ENCODE data around the gene CAMK2B. TPM values are rescaled to one million over a fixed set of nuclear protein-coding genes. Genes with fewer than 3 reads are reported as not detected.
A peak's percentile ranks its signal among the peaks of the same experiment; 100 is the strongest.

Gene CAMK2B
- total RNA-seq, 1 donor from 2014 or later, result 0.09 TPM

DNA sequence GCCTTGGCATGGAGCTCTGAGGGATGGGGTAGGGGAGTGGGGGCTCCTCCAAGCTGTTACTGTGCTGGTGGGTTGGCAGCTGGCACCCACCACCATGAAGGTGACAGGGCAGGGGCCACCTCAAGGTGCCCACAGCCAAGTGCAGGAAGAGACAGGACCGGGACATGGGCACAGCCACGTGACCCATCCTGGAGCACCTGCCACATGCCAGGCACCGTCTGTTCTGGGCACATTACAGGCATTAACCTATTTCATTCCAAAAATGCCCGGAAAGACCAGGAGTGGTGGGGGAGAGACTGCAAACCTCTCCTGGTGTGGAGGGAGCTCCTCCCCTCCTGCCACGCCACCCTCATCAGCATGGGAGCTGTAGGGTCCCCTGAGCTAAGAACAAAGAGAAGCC lies 56.7 kb downstream of the CAMK2B start:
- no peaks in the 10 kb centered on the region for H3K9me3 Mint-ChIP-seq
- DNase-seq (ENCODE audit: low spot score), result no peak
- Histone ChIP-seq H3K79me2 (ENCODE audit: low read depth) (no peaks in the 10 kb centered on the region), H3K4me1 (peaks cover 11% of the 10 kb centered on the region), H3K4me2 (no peak overlapping the region), H3K36me3 (no peaks in the 10 kb centered on the region), H3F3A (ENCODE audit: low read depth) (no peaks in the 10 kb centered on the region), H3K27me3 (no peaks in the 10 kb centered on the region), H3K9me3 (ENCODE audit: low read depth) (no peaks in the 10 kb centered on the region), H3K27ac (no peak overlapping the region), H2AFZ (replicated peaks) (no peak overlapping the region), H4K20me1 (ENCODE audit: low read depth) (no peaks in the 10 kb centered on the region), H3K9ac (no peak overlapping the region), H3K4me3 (no peak overlapping the region)
- H3K4me3 Mint-ChIP-seq, result no peak overlapping the region
- H3K36me3 Mint-ChIP-seq, result no peaks in the 10 kb centered on the region
- peaks cover 5% of the 10 kb centered on the region for H3K27me3 Mint-ChIP-seq (ENCODE audit: insufficient read depth, low read depth)
- TF ChIP-seq, protein P1, sequence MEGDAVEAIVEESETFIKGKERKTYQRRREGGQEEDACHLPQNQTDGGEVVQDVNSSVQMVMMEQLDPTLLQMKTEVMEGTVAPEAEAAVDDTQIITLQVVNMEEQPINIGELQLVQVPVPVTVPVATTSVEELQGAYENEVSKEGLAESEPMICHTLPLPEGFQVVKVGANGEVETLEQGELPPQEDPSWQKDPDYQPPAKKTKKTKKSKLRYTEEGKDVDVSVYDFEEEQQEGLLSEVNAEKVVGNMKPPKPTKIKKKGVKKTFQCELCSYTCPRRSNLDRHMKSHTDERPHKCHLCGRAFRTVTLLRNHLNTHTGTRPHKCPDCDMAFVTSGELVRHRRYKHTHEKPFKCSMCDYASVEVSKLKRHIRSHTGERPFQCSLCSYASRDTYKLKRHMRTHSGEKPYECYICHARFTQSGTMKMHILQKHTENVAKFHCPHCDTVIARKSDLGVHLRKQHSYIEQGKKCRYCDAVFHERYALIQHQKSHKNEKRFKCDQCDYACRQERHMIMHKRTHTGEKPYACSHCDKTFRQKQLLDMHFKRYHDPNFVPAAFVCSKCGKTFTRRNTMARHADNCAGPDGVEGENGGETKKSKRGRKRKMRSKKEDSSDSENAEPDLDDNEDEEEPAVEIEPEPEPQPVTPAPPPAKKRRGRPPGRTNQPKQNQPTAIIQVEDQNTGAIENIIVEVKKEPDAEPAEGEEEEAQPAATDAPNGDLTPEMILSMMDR (IDR thresholded peaks at IDR 0.05), result no peak
- no peak for TF ChIP-seq EZH2 (IDR thresholded peaks at IDR 0.05)
- no peak for TF ChIP-seq EZH2phosphoT487 (IDR thresholded peaks at IDR 0.05)
- H3K4me1 Mint-ChIP-seq, result peaks cover 6% of the 10 kb centered on the region
- no peak overlapping the region for H3K27ac Mint-ChIP-seq

DNA sequence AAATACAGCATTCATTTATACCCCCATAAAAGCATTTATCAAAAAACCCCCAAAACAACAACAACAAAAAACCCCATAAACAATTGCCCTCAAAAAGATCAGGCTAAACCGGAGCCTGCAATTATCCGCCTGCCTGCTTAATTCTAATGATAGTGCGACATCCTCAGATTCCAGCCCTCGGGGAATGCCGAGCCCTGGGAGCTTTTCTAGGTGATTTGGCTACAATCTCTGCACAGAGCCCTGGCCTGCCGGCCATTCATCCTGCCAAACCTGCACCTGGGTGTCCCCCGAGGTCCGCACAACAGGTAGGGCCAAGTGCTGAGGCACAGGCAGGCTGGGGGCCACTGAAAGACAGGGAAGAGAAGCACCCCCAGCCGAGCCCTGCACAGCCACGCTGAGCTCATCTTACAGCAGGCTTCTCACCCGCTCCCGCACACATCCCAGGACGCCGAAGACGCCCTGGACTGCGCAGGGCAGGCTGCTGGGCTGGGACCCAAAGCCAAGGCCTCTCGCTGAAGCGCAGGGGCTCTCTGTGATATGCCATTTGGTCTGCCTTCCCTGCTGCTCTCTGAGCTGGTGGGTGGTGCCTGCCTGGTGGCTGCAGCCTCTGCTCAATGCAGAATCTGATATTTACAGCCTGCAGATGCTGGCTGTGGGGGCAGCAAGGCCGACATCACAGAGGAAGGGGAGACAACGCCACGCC lies 57.5 kb downstream of the CAMK2B start:
- Histone ChIP-seq H3K4me1 (peaks cover 11% of the 10 kb centered on the region), H2AFZ (replicated peaks) (peak overlapping the region; percentile 67), H3K79me2 (ENCODE audit: low read depth) (no peaks in the 10 kb centered on the region), H3K27me3 (no peaks in the 10 kb centered on the region), H3K27ac (no peak overlapping the region), H3K9me3 (ENCODE audit: low read depth) (no peaks in the 10 kb centered on the region), H3F3A (ENCODE audit: low read depth) (no peaks in the 10 kb centered on the region), H3K4me3 (no peak overlapping the region), H4K20me1 (ENCODE audit: low read depth) (no peaks in the 10 kb centered on the region), H3K9ac (no peak overlapping the region), H3K4me2 (no peak overlapping the region), H3K36me3 (no peaks in the 10 kb centered on the region)
- TF ChIP-seq, protein P1 (IDR thresholded peaks at IDR 0.05), result no peak
- TF ChIP-seq EZH2 (IDR thresholded peaks at IDR 0.05) (no peak), EZH2phosphoT487 (IDR thresholded peaks at IDR 0.05) (no peak)
- H3K36me3 Mint-ChIP-seq, result no peaks in the 10 kb centered on the region
- H3K27ac Mint-ChIP-seq, result no peak overlapping the region
- H3K27me3 Mint-ChIP-seq (ENCODE audit: insufficient read depth, low read depth), result peaks cover 5% of the 10 kb centered on the region
- H3K4me1 Mint-ChIP-seq, result peaks cover 6% of the 10 kb centered on the region
- no peak overlapping the region for H3K4me3 Mint-ChIP-seq
- no peaks in the 10 kb centered on the region for H3K9me3 Mint-ChIP-seq
- peak; percentile 45 for DNase-seq (ENCODE audit: low spot score)

DNA sequence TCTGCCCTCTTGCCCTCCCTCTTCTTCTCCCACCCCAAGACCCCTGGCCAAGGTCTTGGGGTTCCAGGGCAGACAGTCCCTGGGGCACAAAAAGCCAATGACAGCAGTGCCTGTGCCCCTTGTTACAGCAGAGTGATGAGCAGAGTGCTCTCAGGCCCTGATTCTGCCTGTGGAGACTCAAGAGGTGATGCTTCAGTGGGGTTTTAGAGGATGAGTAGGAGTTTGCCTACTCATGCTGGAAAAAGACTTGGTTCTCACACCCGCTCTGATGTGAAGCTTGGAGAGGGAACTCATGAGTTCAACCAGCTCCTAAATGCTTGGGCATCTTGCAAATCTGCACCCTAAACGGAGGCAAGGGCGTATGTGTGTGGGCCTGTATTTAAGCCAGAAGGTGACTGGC lies 58.2 kb downstream of the CAMK2B start:
- Histone ChIP-seq H3K36me3 (no peaks in the 10 kb centered on the region), H3F3A (ENCODE audit: low read depth) (no peaks in the 10 kb centered on the region), H3K79me2 (ENCODE audit: low read depth) (no peaks in the 10 kb centered on the region), H2AFZ (replicated peaks) (no peak overlapping the region), H3K27me3 (no peaks in the 10 kb centered on the region), H3K4me2 (no peak overlapping the region), H4K20me1 (ENCODE audit: low read depth) (no peaks in the 10 kb centered on the region), H3K4me3 (no peak overlapping the region), H3K9me3 (ENCODE audit: low read depth) (no peaks in the 10 kb centered on the region), H3K9ac (no peak overlapping the region), H3K4me1 (peaks cover 11% of the 10 kb centered on the region), H3K27ac (no peak overlapping the region)
- peaks cover 8% of the 10 kb centered on the region for H3K4me1 Mint-ChIP-seq
- TF ChIP-seq, protein P1 (IDR thresholded peaks at IDR 0.05), result no peak
- TF ChIP-seq EZH2 (IDR thresholded peaks at IDR 0.05) (no peak), EZH2phosphoT487 (IDR thresholded peaks at IDR 0.05) (no peak)
- H3K27ac Mint-ChIP-seq, result no peak overlapping the region
- no peak overlapping the region for H3K4me3 Mint-ChIP-seq
- H3K36me3 Mint-ChIP-seq, result no peaks in the 10 kb centered on the region
- no peak for DNase-seq (ENCODE audit: low spot score)
- no peaks in the 10 kb centered on the region for H3K9me3 Mint-ChIP-seq
- peaks cover 5% of the 10 kb centered on the region for H3K27me3 Mint-ChIP-seq (ENCODE audit: insufficient read depth, low read depth)
